HepG2 (cell line): ENCODE measurements around the gene PCSK6.

ENCODE experiments used
- CBFB ChIP-seq: sonication (generic); formaldehyde crosslinking; IDR thresholded peaks from 2 replicates; pipeline ENCODE4 v1.4.0; 2020; ENCODE audit warnings: missing genetic modification reagents
- FOXM1 ChIP-seq: sonication (generic); formaldehyde crosslinking; IDR thresholded peaks from 2 replicates; pipeline ENCODE4 v1.5.0; 2020; ENCODE audit warnings: missing genetic modification reagents
- KDM1A ChIP-seq: IDR thresholded peaks from 2 replicates; pipeline ENCODE4 v1.6.1; 2016; ENCODE audit warnings: missing compliant biosample characterization
- KDM5B ChIP-seq: sonication (generic); formaldehyde crosslinking; IDR thresholded peaks from 2 replicates; pipeline ENCODE4 v1.4.0; 2020; ENCODE audit warnings: missing genetic modification reagents, mild to moderate bottlenecking, borderline replicate concordance
- TAF1 ChIP-seq: sonication (generic); formaldehyde crosslinking; IDR thresholded peaks from 2 replicates; pipeline ENCODE4 v1.4.0; 2020; ENCODE audit warnings: missing genetic modification reagents
- USF2 ChIP-seq, 2 experiments: sonication (generic) in 1 of 2; formaldehyde crosslinking in 1 of 2; IDR thresholded peaks; 2 replicates each; pipeline versions ENCODE4 v1.5.1 to v1.6.1; 2011 to 2020; ENCODE audit warnings: borderline replicate concordance in 1 of 2, low read depth in 1 of 2, low read length in 1 of 2, mild to moderate bottlenecking in 1 of 2, missing genetic modification reagents in 1 of 2, moderate library complexity in 1 of 2
- ZBTB1 ChIP-seq: sonication (generic); formaldehyde crosslinking; IDR thresholded peaks from 2 replicates; pipeline ENCODE4 v1.4.0; 2020; ENCODE audit warnings: missing genetic modification reagents, borderline replicate concordance
- ZNF557 ChIP-seq: sonication (generic); formaldehyde crosslinking; IDR thresholded peaks from 2 replicates; pipeline ENCODE4 v1.4.0; 2020; ENCODE audit warnings: missing genetic modification reagents
- TF ChIP-seq, protein P1 (sequence below): sonication (generic); formaldehyde crosslinking; IDR thresholded peaks from 2 replicates; pipeline ENCODE4 v1.5.0; 2020; ENCODE audit warnings: mild to moderate bottlenecking, missing genetic modification reagents, moderate library complexity
- TF ChIP-seq, protein P2 (sequence below): sonication (generic); formaldehyde crosslinking; IDR thresholded peaks from 2 replicates; pipeline ENCODE4 v1.5.1; 2020; ENCODE audit warnings: mild to moderate bottlenecking, missing genetic modification reagents, borderline replicate concordance

- TF ChIP-seq USF2 (IDR thresholded peaks at IDR 0.05; ENCODE audit: low read depth, low read length) (no peak), USF2 (CRISPR knock-in tag; IDR thresholded peaks at IDR 0.05; ENCODE audit: borderline replicate concordance) (no peak), KDM5B (CRISPR knock-in tag) (no peak), FOXM1 (CRISPR knock-in tag) (no peak), ZBTB1 (CRISPR knock-in tag) (no peak), TAF1 (no peak), ZNF557 (CRISPR knock-in tag) (no peak), KDM1A (CRISPR knock-in tag) (no peak), CBFB (CRISPR knock-in tag) (no peak)
- TF ChIP-seq, protein P1, sequence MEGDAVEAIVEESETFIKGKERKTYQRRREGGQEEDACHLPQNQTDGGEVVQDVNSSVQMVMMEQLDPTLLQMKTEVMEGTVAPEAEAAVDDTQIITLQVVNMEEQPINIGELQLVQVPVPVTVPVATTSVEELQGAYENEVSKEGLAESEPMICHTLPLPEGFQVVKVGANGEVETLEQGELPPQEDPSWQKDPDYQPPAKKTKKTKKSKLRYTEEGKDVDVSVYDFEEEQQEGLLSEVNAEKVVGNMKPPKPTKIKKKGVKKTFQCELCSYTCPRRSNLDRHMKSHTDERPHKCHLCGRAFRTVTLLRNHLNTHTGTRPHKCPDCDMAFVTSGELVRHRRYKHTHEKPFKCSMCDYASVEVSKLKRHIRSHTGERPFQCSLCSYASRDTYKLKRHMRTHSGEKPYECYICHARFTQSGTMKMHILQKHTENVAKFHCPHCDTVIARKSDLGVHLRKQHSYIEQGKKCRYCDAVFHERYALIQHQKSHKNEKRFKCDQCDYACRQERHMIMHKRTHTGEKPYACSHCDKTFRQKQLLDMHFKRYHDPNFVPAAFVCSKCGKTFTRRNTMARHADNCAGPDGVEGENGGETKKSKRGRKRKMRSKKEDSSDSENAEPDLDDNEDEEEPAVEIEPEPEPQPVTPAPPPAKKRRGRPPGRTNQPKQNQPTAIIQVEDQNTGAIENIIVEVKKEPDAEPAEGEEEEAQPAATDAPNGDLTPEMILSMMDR (CRISPR knock-in tag): no peak
- TF ChIP-seq, protein P2, sequence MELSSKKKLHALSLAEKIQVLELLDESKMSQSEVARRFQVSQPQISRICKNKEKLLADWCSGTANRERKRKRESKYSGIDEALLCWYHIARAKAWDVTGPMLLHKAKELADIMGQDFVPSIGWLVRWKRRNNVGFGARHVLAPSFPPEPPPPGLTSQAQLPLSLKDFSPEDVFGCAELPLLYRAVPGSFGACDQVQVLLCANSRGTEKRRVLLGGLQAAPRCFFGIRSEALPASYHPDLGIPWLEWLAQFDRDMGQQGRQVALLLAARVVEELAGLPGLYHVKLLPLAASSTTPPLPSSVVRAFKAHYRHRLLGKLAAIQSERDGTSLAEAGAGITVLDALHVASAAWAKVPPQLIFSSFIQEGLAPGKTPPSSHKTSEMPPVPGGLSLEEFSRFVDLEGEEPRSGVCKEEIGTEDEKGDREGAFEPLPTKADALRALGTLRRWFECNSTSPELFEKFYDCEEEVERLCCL (CRISPR knock-in tag): no peak
Measured at GRCh38 chr15:101362359-101362758, 127.1 kb downstream of the PCSK6 start.
